NOMO-1 treated with DMSO at 0.1 percent for 48 hours (cell line): Measurements from ENCODE around the gene NCAPD2.

Experiments used
- DNase-seq: peaks from one replicate; lab custom pipeline; 2025; ENCODE audit not compliant: unreplicated experiment; lab: John Stamatoyannopoulos, UW

NCAPD2 gene

DNA sequence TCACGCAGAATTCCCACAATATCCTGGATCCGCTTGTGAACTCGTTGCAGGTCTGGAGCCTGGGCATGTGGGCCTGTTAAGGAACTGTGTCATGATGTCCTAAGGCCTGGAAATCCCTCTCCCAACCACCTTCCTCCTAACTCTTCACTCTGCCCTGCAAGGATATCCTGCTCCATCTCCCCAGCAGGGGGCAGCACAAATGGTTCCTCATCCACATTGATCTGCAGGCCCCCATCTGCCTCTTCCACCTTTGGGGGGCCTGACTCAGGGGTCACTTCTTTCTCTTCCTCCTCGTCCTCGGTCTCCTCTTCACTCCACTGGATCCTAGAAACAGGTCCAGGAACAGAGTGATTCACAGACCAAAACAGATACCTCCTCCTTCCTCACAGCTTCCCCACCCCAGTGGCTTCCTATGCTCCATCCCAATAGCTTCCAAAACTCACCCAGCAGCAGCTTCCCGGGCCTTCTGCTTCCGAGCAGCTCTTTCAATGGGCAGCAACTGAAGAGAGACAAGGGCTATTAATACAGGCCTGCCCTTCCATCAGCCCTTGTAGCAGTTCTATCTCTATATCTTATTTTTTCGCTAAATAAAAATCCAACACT lies 69.6 kb downstream of the NCAPD2 start:
- DNase-seq: peak; percentile 23

DNA sequence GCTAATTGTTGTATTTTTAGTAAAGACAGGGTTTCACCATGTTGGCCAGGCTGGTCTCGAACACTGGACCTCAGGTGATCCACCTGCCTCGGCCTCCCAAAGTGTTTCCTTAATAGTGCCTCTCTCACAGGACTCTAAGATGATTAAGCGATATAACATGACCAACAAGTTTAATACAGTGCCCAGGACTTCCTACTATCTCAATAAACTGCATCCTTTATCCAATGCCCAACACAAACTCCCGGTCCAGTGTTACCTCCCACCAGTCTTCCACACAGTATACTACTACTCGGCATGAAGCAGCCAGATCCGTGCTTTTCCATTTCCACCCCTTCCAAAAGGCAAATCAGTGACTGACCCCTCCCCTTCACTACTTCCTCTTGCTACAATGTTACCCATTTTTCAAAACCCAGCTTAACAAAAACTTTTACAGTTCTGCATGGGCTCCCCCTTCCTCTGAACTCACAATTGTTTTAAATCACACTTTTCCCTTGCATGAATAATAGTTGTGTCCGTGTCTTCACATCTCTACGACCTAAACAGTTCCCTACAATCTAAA lies 73.3 kb downstream of the NCAPD2 start:
- DNase-seq: peak; percentile 56

DNA sequence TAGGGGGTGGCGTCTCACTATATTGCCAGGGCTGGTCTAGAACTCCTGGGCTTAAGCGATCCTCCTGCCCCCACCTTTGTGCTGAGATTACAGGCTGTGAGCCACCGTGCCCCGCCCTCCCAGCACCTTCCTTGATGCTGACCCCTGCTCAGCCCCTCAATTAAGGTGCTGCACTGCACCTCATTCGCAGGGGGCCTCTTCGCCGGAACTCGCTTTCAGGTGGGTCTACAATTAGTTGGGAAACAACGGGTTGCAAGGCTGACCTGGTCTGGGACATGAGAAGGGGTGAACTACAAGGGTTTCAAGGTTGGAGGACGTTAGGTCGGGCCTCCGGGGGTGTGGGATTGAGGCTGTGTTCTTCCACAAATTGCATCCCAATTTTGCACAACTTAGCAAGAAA lies 75.4 kb downstream of the NCAPD2 start:
- no peak for DNase-seq

DNA sequence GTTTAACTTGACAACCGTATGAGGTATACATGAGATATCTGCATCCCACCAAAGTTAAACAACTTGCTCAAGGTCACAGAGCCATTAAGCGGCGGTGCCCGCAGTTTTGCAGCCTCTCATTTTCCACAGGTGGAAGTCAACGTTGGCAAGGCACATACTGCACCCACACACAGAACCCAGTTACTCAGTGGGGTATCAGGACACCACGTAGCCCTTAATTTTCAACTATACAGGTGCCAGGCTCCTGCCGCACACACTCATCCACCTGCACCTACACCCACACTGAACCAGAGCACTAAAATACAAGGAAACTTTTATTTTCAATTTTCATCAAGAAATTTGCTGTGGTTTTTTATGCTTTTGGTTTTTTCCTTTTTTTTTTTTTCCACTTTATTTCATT lies 75.9 kb downstream of the NCAPD2 start:
- no peak for DNase-seq

DNA sequence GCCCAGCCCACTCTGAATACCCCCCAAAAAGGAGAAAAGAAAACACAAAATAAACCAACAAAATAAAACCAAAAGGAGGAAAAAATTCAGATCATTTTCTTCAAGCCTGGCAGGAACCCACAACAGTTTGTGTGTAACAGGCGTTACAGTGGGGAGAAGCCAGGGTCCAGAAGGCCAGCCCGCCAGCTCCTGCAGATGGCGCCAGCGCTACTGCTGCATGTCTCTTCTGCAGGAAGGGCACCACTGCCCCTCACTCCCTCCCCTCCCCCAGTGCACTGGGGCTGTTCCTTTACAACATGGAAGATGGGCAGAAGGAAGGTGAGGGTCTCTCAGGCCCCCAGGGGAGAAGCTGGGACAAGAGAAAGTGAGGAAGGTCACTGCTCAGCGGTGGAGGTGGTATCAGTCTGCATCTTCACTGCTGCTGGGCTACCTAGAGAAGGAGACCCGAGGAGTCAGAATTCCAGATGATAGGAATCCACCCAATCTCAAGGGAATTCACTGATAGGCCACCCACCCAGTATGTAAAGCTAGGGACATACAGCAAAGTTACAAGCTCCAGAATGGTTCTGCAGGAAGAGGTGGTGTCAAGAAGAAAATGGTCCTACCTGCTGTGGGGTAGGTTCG lies 76.5 kb downstream of the NCAPD2 start:
- DNase-seq: peak; percentile 42

DNA sequence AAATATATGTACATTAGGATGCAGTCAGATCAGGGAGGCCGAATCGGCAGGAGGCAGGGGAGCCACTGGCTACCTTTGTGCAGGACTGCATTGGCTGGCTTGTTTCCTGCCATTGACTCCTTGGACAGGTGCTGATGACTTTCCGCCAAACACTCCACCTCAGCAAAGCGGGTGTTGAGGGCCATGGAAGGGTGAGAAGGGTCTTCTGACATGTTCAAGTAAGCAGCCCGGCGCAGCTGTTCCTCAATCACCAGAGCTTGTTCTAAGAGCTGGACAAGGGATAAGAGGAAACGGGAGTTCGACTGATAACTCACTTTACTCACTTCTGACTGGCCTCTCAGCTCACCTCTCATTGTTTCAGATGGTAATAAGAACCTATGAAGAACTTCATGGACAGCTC lies 79.1 kb downstream of the NCAPD2 start:
- DNase-seq: no peak

DNA sequence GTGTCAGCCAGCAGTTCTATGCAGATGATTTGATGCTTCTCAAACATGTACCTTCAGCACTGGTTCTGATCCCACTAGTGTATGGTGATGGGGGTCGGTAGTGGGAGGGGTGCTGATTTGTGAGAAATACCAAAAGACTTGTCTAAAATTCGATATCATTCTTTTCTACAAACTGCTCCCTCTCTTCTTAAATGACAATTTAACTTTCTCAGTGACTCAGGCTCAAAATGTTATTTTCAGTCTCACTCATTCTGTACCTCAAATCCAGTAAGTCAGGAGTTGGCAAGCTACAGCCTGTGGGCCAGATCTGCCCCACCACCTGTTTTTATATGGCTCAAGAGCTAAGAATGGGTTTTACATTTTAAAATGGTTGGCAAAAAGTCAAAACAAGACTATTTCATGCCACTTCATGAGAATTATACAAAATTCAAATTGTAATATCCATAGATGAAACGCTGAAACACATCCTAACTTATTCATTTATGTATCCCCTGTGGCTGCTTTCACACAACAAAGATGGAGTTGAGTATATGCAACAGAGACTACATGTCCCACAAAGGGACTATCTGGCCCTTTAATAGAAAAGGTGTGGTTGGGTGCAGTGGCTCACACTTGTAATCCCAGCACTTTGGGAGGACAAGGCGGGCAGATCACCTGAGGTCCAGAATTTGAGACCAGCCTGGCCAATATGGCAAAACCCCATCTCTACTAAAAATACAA lies 80.8 kb downstream of the NCAPD2 start:
- no peak for DNase-seq

DNA sequence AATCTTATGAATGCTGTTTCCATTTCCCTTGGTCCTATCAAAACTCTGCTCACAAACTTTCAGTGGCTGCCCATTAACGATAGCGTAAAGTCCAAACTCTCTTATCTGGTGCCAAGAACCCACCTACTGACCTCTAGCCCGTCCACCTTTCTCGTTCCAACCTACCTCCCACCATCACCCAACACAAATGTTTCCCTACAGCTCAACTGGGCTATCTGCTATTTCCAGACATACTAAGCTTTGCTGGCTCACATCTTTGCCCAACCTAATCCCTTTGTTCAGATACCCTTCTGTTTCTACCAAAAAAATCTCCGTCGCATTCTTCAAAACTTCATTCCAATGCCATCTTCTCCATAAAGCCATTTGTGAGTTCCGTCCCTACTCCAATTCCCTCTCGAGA lies 81.7 kb downstream of the NCAPD2 start:
- no peak for DNase-seq
